Small intestine (tissue), 7 donors: ENCODE data around the gene PFKP. TPM values are rescaled to one million over a fixed set of nuclear protein-coding genes. Genes with fewer than 3 reads are reported as not detected.

Experiments used
- DNase-seq, 2 donors: peaks; one replicate each; pipeline versions ENCODE4 v3.0.0 to v3.0.0-alpha.2; 2013
- FAIRE-seq: peaks from 2 replicates; lab custom pipeline; 2012; peaks lifted over from hg19 to GRCh38; lab: Jason Lieb, UNC
- H3K27ac ChIP-seq, 3 donors: one replicate each; pipeline ENCODE4 v1.5.1; 2013; ENCODE audit warnings: low read length in 2 of 3, mild to moderate bottlenecking in 2 of 3, control low read depth in 1 of 3, inconsistent platforms in 1 of 3, low read depth in 1 of 3, moderate library complexity in 1 of 3
- H3K27me3 ChIP-seq, 3 donors: one replicate each; pipeline ENCODE4 v1.6.1; 2013; ENCODE audit warnings: low read length in 3 of 3, inconsistent platforms in 1 of 3; ENCODE audit not compliant: control insufficient read depth in 3 of 3, insufficient read depth in 3 of 3
- H3K36me3 ChIP-seq, 3 donors: one replicate each; pipeline ENCODE4 v1.6.1; 2013; ENCODE audit warnings: low read length in 3 of 3, inconsistent platforms in 1 of 3, low read depth in 1 of 3, mild to moderate bottlenecking in 1 of 3, moderate library complexity in 1 of 3; ENCODE audit not compliant: control insufficient read depth in 3 of 3, insufficient read depth in 2 of 3
- H3K4me1 ChIP-seq, 3 donors: one replicate each; pipeline ENCODE4 v1.6.1; 2013; ENCODE audit warnings: low read length in 2 of 3, inconsistent platforms in 1 of 3, low read depth in 1 of 3, mild to moderate bottlenecking in 1 of 3, moderate library complexity in 1 of 3; ENCODE audit not compliant: control insufficient read depth in 3 of 3, insufficient read depth in 2 of 3
- H3K4me3 ChIP-seq, 3 donors: one replicate each; pipeline ENCODE4 v1.5.1; 2013; ENCODE audit warnings: low read length in 3 of 3, control low read depth in 1 of 3, inconsistent platforms in 1 of 3, low read depth in 1 of 3, mild to moderate bottlenecking in 1 of 3, moderate library complexity in 1 of 3
- H3K9me3 ChIP-seq, 2 donors: one replicate each; pipeline ENCODE4 v1.6.1; 2013; ENCODE audit warnings: low read depth in 1 of 2, low read length in 1 of 2; ENCODE audit not compliant: control insufficient read depth in 2 of 2, insufficient read depth in 1 of 2
- WGBS, 3 donors: extraction: QIAGEN DNeasy Blood & Tissue Kit; methylation state at CpG; one replicate each; pipeline ENCODE4 v1.1.7; 2013; 5-methylcytosine and 5-hydroxymethylcytosine counted together
- polyA plus RNA-seq, 4 donors: library from polyadenylated mRNA; stranded (reverse) in 3 of 4; unstranded in 1 of 4; fragments of 200-250 nt in 3 of 4; fragments of 120-200 nt in 1 of 4; gene quantifications; one replicate each; pipeline versions ENCODE4 v1.2.1 to v1.2.3, GENCODE V29; 2013
- donor health status: healthy with polysubstance abuse.
- donor health status: control.
- donor health status: control.
- donor health status: Bipolar disorder and iron deficiency.
- donor health status: healthy.

PFKP gene
- polyA plus RNA-seq, 4 donors: 10.7 to 154 (median 73.9) TPM

DNA sequence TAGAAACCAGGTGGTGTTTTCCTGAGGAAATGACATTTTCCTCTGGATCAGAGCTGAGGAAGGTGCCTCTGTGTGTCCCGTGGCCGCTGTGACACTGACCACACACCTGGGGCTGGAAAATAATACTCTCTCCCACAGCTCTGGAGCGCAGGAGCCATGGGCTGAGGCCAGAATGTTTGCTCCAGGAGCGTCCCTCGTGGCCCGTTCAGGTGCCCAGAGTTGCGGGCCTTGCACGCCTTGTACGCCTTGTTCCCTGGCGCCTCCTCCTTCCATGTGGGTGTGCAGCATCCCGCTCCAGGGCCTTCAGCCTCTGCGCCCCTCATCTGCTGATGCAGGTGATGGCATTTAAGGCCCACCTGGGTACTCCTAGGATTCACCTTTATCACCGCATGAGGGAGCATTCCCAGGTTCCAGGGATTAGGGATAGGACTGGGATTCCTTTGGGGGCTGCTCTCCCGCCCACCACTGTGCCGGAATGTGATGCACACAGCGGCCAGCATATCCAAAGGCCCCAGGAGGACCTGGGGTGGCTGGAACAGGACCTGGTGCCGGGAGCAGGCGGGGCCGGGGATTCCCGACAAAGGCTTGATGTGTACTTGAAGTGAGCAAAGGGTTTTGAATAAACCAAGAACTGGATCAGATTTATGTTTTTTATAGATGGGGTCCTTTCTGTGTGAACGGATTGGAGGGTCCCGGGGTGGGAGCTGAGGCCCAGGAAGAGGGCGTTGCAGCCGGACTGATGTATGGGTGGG is 61.2 kb downstream of the PFKP start:
- Histone ChIP-seq H3K27me3 (no peaks in the 10 kb centered on the region), H3K9me3 (peaks cover 0 to 11% of the 10 kb centered on the region in 2 donors), H3K4me1 (peaks cover 0 to 3% (median 0%) of the 10 kb centered on the region in 3 donors), H3K27ac (no peak overlapping the region), H3K36me3 (peaks cover 3 to 48% (median 4%) of the 10 kb centered on the region in 3 donors), H3K4me3 (no peak overlapping the region)
- 94 to 97% (median 96%) methylated on average over 24 of the region's 24 CpGs for WGBS, 3 donors
- FAIRE-seq (no peak), DNase-seq (no peak)

- no peak overlapping the region for H3K27ac ChIP-seq
- peaks cover 0 to 3% (median 0%) of the 10 kb centered on the region in 3 donors for H3K4me1 ChIP-seq
- FAIRE-seq (no peak), DNase-seq (no peak)
- peaks cover 0 to 11% of the 10 kb centered on the region in 2 donors for H3K9me3 ChIP-seq
- peaks cover 8 to 43% (median 9%) of the 10 kb centered on the region in 3 donors for H3K36me3 ChIP-seq
- no peak overlapping the region for H3K4me3 ChIP-seq
- no peaks in the 10 kb centered on the region for H3K27me3 ChIP-seq
- WGBS, 3 donors: 92 to 97% (median 97%) methylated on average over 40 of the region's 40 CpGs
These were observed 62.4 kb downstream of the PFKP start for GRCh38 chr10:3129581-3130340.

DNA sequence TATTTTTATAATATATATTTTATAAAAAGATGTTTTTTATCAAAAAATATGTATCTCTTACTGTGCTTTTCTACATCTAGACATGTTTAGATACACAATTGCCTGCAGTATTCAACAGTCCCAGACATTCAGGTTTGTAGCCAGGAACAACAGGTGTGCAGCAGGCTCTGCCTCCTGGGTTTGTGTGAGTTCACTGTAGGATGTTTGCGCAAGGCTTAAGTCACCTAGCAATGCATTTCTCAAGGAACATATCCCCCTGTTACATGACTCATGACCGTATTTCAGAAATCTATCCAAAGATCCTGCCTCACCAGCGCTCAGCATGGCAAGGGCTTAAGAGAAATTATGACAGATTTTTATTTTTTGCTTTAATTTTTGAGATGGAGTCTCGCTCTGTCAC is 63.8 kb downstream of the PFKP start:
- WGBS, 3 donors: 64 to 81% (median 75%) methylated on average over 4 of the region's 4 CpGs
- FAIRE-seq (no peak), DNase-seq (peak; percentile 53 to 57)
- peaks cover 12 to 43% (median 14%) of the 10 kb centered on the region in 3 donors for H3K36me3 ChIP-seq
- no peak overlapping the region for H3K4me3 ChIP-seq
- no peaks in the 10 kb centered on the region for H3K27me3 ChIP-seq
- H3K27ac ChIP-seq: no peak overlapping the region
- H3K4me1 ChIP-seq: peaks cover 0 to 3% (median 0%) of the 10 kb centered on the region in 3 donors
- peaks cover 0 to 11% of the 10 kb centered on the region in 2 donors for H3K9me3 ChIP-seq

- WGBS, 3 donors: 92% methylated on average over 22 of the region's 22 CpGs
These were observed 65.0 kb downstream of the PFKP start for GRCh38 chr10:3132036-3133025.

GRCh38 chr10:3133948-3134347 is 66.6 kb downstream of the PFKP start:
- no peaks in the 10 kb centered on the region for H3K9me3 ChIP-seq
- H3K27me3 ChIP-seq: no peaks in the 10 kb centered on the region
- H3K27ac ChIP-seq: no peak overlapping the region
- FAIRE-seq (no peak), DNase-seq (no peak)
- peaks cover 29 to 66% (median 30%) of the 10 kb centered on the region in 3 donors for H3K36me3 ChIP-seq
- H3K4me1 ChIP-seq: no peaks in the 10 kb centered on the region
- no peak overlapping the region for H3K4me3 ChIP-seq
- WGBS, 3 donors: 75 to 86% (median 77%) methylated on average over 5 of the region's 5 CpGs

More at GRCh38 chr10:3132036-3133025, 65.0 kb downstream of the PFKP start:
- Histone ChIP-seq H3K27me3 (no peaks in the 10 kb centered on the region), H3K27ac (no peak overlapping the region), H3K36me3 (peaks cover 18 to 55% (median 23%) of the 10 kb centered on the region in 3 donors), H3K4me3 (no peak overlapping the region), H3K4me1 (no peaks in the 10 kb centered on the region), H3K9me3 (peaks cover 0 to 8% of the 10 kb centered on the region in 2 donors)
- FAIRE-seq: no peak
- no peak for DNase-seq

GRCh38 chr10:3135006-3135405 is 67.7 kb downstream of the PFKP start:
- DNase-seq (no peak), FAIRE-seq (no peak)
- Histone ChIP-seq H3K4me1 (no peaks in the 10 kb centered on the region), H3K9me3 (no peaks in the 10 kb centered on the region), H3K27ac (no peak overlapping the region), H3K36me3 (peaks cover 29 to 68% (median 32%) of the 10 kb centered on the region in 3 donors), H3K4me3 (no peak overlapping the region), H3K27me3 (no peaks in the 10 kb centered on the region)
- WGBS, 3 donors: 67 to 94% (median 91%) methylated on average over 3 of the region's 3 CpGs

DNA sequence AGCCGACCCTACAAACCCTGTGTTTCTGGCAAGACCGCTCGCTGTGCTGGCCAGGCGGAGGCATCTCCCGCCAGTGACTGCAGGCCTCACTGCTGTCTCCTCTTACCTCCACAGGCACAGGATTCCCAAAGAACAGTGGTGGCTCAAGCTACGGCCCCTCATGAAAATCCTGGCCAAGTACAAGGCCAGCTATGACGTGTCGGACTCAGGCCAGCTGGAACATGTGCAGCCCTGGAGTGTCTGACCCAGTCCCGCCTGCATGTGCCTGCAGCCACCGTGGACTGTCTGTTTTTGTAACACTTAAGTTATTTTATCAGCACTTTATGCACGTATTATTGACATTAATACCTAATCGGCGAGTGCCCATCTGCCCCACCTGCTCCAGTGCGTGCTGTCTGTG is 69.0 kb downstream of the PFKP start:
- peak overlapping the region in 1 of 3 donors; percentile 11 for H3K27ac ChIP-seq
- no peaks in the 10 kb centered on the region for H3K4me1 ChIP-seq
- no peak for DNase-seq
- 67 to 92% (median 76%) methylated on average over 14 of the region's 14 CpGs for WGBS, 3 donors
- H3K27me3 ChIP-seq: no peaks in the 10 kb centered on the region
- no peak for FAIRE-seq
- no peak overlapping the region for H3K4me3 ChIP-seq
- H3K9me3 ChIP-seq: no peaks in the 10 kb centered on the region
- peaks cover 29 to 75% (median 32%) of the 10 kb centered on the region in 3 donors for H3K36me3 ChIP-seq
